CD14-positive monocyte (primary cell): Measurements from ENCODE around the gene ZNF431. TPM values are rescaled to one million over a fixed set of nuclear protein-coding genes. Genes with fewer than 3 reads are reported as not detected.

Experiments
- DNase-seq, 3 donors: peaks; one replicate each; pipeline ENCODE4 v3.0.0-alpha.2; 2011 to 2022
- H2AFZ ChIP-seq: 2 replicates; pipeline ENCODE4 v1.6.0; 2012; ENCODE audit warnings: mild to moderate bottlenecking, low read depth, low read length, inconsistent platforms; ENCODE audit not compliant: insufficient read depth, poor library complexity, severe bottlenecking
- H3K27ac ChIP-seq, 2 donors: 1 replicate in 1 of 2; 2 replicates in 1 of 2; pipeline ENCODE4 v1.5.1; 2012 to 2013; ENCODE audit warnings: low read length in 2 of 2, control low read depth in 1 of 2, inconsistent platforms in 1 of 2, low read depth in 1 of 2, mild to moderate bottlenecking in 1 of 2
- H3K27me3 ChIP-seq, 2 donors: one replicate each; pipeline versions ENCODE4 v1.6.0 to v1.6.1; 2011 to 2013; ENCODE audit warnings: low read length in 2 of 2; ENCODE audit not compliant: control insufficient read depth in 2 of 2, insufficient read depth in 2 of 2
- H3K36me3 ChIP-seq, 2 donors: replicated peaks in 1 of 2; 1 replicate in 1 of 2; 2 replicates in 1 of 2; pipeline versions ENCODE4 v1.5.1 to v1.6.1; 2012 to 2013; ENCODE audit warnings: low read length in 2 of 2, control low read depth in 1 of 2, inconsistent platforms in 1 of 2, mild to moderate bottlenecking in 1 of 2; ENCODE audit not compliant: insufficient read depth in 2 of 2, control insufficient read depth in 1 of 2
- H3K4me1 ChIP-seq, 2 donors: 1 replicate in 1 of 2; 2 replicates in 1 of 2; pipeline versions ENCODE4 v1.5.1 to v1.6.1; 2012 to 2013; ENCODE audit warnings: low read length in 2 of 2, control low read depth in 1 of 2, inconsistent platforms in 1 of 2, mild to moderate bottlenecking in 1 of 2, moderate library complexity in 1 of 2; ENCODE audit not compliant: insufficient read depth in 2 of 2, control insufficient read depth in 1 of 2
- H3K4me2 ChIP-seq: replicated peaks from 2 replicates; pipeline ENCODE3; 2012; ENCODE audit warnings: low read length, moderate library complexity, mild to moderate bottlenecking; ENCODE audit not compliant: poor library complexity, severe bottlenecking; ENCODE audit errors: extremely low read depth
- H3K4me3 ChIP-seq, 3 experiments: fragments of 200-600 bp in 1 of 3; sonication (generic) in 1 of 3; replicated peaks in 1 of 3; 1 replicate in 2 of 3; 2 replicates in 1 of 3; pipeline ENCODE4 v1.5.1; 2011 to 2013; ENCODE audit warnings: low read length in 3 of 3, mild to moderate bottlenecking in 3 of 3, control low read depth in 2 of 3, low read depth in 2 of 3, inconsistent platforms in 1 of 3, moderate library complexity in 1 of 3
- H3K79me2 ChIP-seq: 2 replicates; pipeline ENCODE4 v1.6.0; 2012; ENCODE audit warnings: mild to moderate bottlenecking, control low read depth, inconsistent platforms, low read length, moderate library complexity; ENCODE audit not compliant: insufficient read depth
- H3K9ac ChIP-seq: 2 replicates; pipeline ENCODE4 v1.6.0; 2017; ENCODE audit warnings: low read length, mild to moderate bottlenecking; ENCODE audit not compliant: insufficient read depth, poor library complexity, severe bottlenecking
- H3K9me3 ChIP-seq, 2 donors: replicated peaks in 1 of 2; 1 replicate in 1 of 2; 2 replicates in 1 of 2; pipeline versions ENCODE4 v1.5.1 to v1.6.1; 2012 to 2013; ENCODE audit warnings: low read length in 2 of 2, control low read depth in 1 of 2; ENCODE audit not compliant: control insufficient read depth in 1 of 2, insufficient read depth in 1 of 2
- H4K20me1 ChIP-seq: 2 replicates; pipeline ENCODE4 v1.6.0; 2012; ENCODE audit warnings: mild to moderate bottlenecking, low read length, control low read depth, moderate library complexity; ENCODE audit not compliant: insufficient read depth
- H3K27ac Mint-ChIP-seq, 7 donors: one replicate each; pipeline ENCODE4 v1.8.0; 2020; ENCODE audit warnings: mild to moderate bottlenecking in 7 of 7, mixed read lengths in 7 of 7, moderate library complexity in 6 of 7, inconsistent platforms in 2 of 7
- H3K27me3 Mint-ChIP-seq, 3 donors: one replicate each; pipeline ENCODE4 v1.8.0; 2021 to 2022; ENCODE audit warnings: low read depth in 3 of 3, mild to moderate bottlenecking in 3 of 3, mixed read lengths in 3 of 3, moderate library complexity in 3 of 3, inconsistent platforms in 1 of 3
- H3K36me3 Mint-ChIP-seq, 2 donors: one replicate each; pipeline ENCODE4 v1.8.0; 2020; ENCODE audit warnings: mixed read lengths in 2 of 2, inconsistent platforms in 1 of 2, mild to moderate bottlenecking in 1 of 2
- H3K4me1 Mint-ChIP-seq: one replicate; pipeline ENCODE4 v1.8.0; 2020; ENCODE audit warnings: mild to moderate bottlenecking, mixed read lengths
- H3K4me3 Mint-ChIP-seq, 2 donors: one replicate each; pipeline ENCODE4 v1.8.0; 2020; ENCODE audit warnings: mild to moderate bottlenecking in 2 of 2, mixed read lengths in 2 of 2, moderate library complexity in 1 of 2
- H3K9me3 Mint-ChIP-seq, 7 donors: one replicate each; pipeline ENCODE4 v1.8.0; 2020 to 2022; ENCODE audit warnings: mixed read lengths in 7 of 7, mild to moderate bottlenecking in 6 of 7, moderate library complexity in 6 of 7, inconsistent platforms in 2 of 7
- WGBS: methylation state at CpG from one replicate; pipeline ENCODE4 v1.1.5; 2013; ENCODE audit warnings: missing lambda C conversion rate; ENCODE audit not compliant: insufficient coverage; 5-methylcytosine and 5-hydroxymethylcytosine counted together
- intact Hi-C, 2 donors: fragments of 100-400 bp; cut with micrococcal nuclease; formaldehyde crosslinking; loops; one replicate each; pipeline versions ENCODE4 v1.15.0 to v1.15.1; 2023
- polyA plus RNA-seq, 3 donors: library from polyadenylated mRNA; depleted of rRNA in 1 of 3; unstranded in 2 of 3; stranded (reverse) in 1 of 3; fragments of 300-500 nt in 2 of 3; fragments of >200 nt in 1 of 3; fragmentation: Illumina TruSeq in 2 of 3; gene quantifications; 1 replicate in 2 of 3; 2 replicates in 1 of 3; pipeline ENCODE4 v1.2.3, GENCODE V29; 2012 to 2021
- TF ChIP-seq, protein P1 (sequence below): fragments of 200-600 bp; IDR thresholded peaks from one replicate; pipeline ENCODE4 v1.8.0; 2022; ENCODE audit warnings: antibody characterized with exemption, mild to moderate bottlenecking

ZNF431 gene
- polyA plus RNA-seq, 3 donors: 1.8 to 9.8 (median 4.6) TPM

DNA sequence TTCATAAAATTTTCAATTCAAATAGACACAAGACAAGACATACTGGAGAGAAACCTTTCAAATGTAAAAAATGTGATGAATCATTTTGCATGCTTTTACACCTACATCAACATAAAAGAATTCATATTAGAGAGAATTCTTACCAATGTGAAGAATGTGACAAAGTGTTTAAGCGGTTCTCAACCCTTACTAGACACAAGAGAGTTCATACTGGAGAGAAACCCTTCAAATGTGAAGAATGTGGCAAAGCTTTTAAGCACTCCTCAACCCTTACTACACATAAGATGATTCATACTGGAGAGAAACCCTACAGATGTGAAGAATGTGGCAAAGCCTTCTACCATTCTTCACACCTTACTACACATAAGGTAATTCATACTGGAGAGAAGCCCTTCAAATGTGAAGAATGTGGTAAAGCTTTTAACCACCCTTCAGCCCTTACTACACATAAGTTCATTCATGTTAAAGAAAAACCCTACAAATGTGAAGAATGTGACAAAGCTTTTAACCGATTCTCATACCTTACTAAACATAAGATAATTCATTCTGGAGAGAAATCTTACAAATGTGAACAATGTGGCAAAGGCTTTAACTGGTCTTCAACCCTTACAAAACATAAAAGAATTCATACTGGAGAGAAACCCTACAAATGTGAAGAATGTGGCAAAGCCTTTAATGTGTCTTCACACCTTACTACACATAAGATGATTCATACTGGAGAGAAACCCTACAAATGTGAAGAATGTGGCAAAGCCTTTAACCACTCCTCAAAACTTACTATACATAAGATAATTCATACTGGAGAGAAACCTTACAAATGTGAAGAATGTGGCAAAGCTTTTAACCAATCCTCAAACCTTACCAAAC is 24.6 kb upstream of the ZNF431 start:
- Histone ChIP-seq H2AFZ (no peak overlapping the region), H3K9me3 (peaks cover 39 to 68% of the 10 kb centered on the region in 2 donors), H3K27me3 (no peaks in the 10 kb centered on the region), H3K4me2 (no peak overlapping the region), H3K79me2 (no peaks in the 10 kb centered on the region), H3K27ac (no peak overlapping the region), H3K4me3 (no peak overlapping the region), H3K36me3 (peaks cover 14 to 46% of the 10 kb centered on the region in 2 donors), H4K20me1 (no peaks in the 10 kb centered on the region), H3K4me1 (no peaks in the 10 kb centered on the region), H3K9ac (no peak overlapping the region)
- no CpG with 5 or more reads among the region's 2 CpGs for WGBS
- Mint-ChIP-seq H3K27ac (no peak overlapping the region), H3K36me3 (peaks cover 45 to 71% of the 10 kb centered on the region in 2 donors), H3K27me3 (no peaks in the 10 kb centered on the region), H3K9me3 (peaks cover 35 to 76% (median 69%) of the 10 kb centered on the region in 7 donors), H3K4me3 (no peak overlapping the region), H3K4me1 (no peaks in the 10 kb centered on the region)
- TF ChIP-seq, protein P1, sequence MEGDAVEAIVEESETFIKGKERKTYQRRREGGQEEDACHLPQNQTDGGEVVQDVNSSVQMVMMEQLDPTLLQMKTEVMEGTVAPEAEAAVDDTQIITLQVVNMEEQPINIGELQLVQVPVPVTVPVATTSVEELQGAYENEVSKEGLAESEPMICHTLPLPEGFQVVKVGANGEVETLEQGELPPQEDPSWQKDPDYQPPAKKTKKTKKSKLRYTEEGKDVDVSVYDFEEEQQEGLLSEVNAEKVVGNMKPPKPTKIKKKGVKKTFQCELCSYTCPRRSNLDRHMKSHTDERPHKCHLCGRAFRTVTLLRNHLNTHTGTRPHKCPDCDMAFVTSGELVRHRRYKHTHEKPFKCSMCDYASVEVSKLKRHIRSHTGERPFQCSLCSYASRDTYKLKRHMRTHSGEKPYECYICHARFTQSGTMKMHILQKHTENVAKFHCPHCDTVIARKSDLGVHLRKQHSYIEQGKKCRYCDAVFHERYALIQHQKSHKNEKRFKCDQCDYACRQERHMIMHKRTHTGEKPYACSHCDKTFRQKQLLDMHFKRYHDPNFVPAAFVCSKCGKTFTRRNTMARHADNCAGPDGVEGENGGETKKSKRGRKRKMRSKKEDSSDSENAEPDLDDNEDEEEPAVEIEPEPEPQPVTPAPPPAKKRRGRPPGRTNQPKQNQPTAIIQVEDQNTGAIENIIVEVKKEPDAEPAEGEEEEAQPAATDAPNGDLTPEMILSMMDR: no peak
- no peak for DNase-seq
- intact Hi-C loops: no loop called here

DNA sequence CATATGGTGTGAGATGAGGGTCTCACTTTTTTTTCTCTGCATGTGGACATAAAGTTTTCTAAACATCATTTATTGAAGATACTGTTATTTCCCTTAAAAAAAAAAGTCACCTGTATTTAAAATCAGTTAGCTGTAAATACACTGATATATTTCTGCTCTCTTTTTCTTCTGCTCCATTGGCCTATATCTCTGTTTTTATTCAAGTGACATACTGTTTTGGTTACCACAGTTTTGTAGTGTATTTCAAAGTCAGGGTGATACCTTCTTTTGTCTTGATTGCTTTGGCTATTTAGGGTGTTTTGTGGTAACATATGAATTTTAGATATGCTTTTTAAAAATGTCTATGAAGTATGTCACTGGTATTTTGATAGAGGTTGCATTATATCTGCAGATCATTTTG is 15.8 kb upstream of the ZNF431 start:
- H3K4me1 Mint-ChIP-seq: no peaks in the 10 kb centered on the region
- Histone ChIP-seq H3K4me2 (no peak overlapping the region), H3K79me2 (no peaks in the 10 kb centered on the region), H3K4me3 (no peak overlapping the region), H3K27me3 (no peaks in the 10 kb centered on the region), H3K36me3 (no peaks in the 10 kb centered on the region), H3K9me3 (peaks cover 13 to 19% of the 10 kb centered on the region in 2 donors), H3K27ac (no peak overlapping the region), H3K4me1 (no peaks in the 10 kb centered on the region), H4K20me1 (no peaks in the 10 kb centered on the region), H2AFZ (no peak overlapping the region), H3K9ac (no peak overlapping the region)
- H3K9me3 Mint-ChIP-seq: peaks cover 8 to 35% (median 24%) of the 10 kb centered on the region in 7 donors
- H3K4me3 Mint-ChIP-seq: no peak overlapping the region
- peaks cover 0 to 1% (median 0%) of the 10 kb centered on the region in 3 donors for H3K27me3 Mint-ChIP-seq
- DNase-seq: no peak
- TF ChIP-seq, protein P1: no peak
- intact Hi-C loops: no loop called here
- no peak overlapping the region for H3K27ac Mint-ChIP-seq
- peaks cover 0 to 14% of the 10 kb centered on the region in 2 donors for H3K36me3 Mint-ChIP-seq
